Measurements from ENCODE around the gene MTPN.

The MTPN gene

DNA sequence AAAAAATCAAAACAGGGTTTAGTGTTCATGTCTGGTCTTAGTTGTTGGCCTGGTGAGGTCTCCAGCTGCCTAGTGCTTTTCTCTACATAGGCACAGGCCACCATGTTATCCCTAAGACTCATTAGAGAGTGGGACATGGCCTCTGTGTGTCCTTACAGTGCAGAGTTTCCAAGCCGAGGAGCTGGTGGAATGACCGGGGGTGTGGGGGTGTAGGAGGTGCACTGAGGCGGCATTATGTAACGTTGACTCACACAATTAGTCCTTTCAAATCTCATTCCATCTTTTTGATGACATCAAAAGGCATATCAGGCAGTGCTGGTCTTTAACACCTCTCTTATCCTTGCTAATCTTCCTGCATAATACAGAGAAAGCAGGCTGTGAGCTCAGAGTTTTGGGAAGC lies 71.3 kb downstream of the MTPN start:
- Histone ChIP-seq H3K4me3 (replicated peaks; ENCODE audit: low read depth, low read length) (no peak overlapping the region), H3K36me3 (ENCODE audit: control insufficient read depth, insufficient read depth, low read length) (no peaks in the 10 kb centered on the region), H3K27me3 (replicated peaks; ENCODE audit: control insufficient read depth, insufficient read depth, low read length) (no peaks in the 10 kb centered on the region)
- TF ChIP-seq, protein P1, sequence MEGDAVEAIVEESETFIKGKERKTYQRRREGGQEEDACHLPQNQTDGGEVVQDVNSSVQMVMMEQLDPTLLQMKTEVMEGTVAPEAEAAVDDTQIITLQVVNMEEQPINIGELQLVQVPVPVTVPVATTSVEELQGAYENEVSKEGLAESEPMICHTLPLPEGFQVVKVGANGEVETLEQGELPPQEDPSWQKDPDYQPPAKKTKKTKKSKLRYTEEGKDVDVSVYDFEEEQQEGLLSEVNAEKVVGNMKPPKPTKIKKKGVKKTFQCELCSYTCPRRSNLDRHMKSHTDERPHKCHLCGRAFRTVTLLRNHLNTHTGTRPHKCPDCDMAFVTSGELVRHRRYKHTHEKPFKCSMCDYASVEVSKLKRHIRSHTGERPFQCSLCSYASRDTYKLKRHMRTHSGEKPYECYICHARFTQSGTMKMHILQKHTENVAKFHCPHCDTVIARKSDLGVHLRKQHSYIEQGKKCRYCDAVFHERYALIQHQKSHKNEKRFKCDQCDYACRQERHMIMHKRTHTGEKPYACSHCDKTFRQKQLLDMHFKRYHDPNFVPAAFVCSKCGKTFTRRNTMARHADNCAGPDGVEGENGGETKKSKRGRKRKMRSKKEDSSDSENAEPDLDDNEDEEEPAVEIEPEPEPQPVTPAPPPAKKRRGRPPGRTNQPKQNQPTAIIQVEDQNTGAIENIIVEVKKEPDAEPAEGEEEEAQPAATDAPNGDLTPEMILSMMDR (IDR thresholded peaks at IDR 0.05; ENCODE audit: insufficient read depth, low read length, poor library complexity, severe bottlenecking) = no peak
- DNase-seq (ENCODE audit: extremely low read depth, insufficient read length) = no peak

DNA sequence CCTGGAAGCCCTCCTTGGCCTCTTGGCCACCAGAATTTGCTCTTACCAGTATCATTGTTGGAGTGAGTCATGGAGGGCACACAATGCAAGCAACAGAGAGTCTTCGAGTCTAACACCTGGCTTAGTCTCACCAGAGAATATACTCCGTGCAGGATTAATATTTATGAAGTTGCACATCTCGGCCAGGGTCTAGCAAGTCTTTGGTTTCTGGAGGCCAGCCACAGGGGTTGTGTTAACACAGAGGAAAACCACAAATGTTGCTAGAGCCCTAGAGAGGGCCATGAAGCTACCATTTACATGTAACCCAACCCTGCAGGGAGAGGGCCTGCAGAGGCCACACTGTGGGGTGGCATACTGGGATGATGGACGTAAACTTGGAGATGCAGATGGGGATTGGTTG lies 71.8 kb downstream of the MTPN start:
- TF ChIP-seq, protein P1 (IDR thresholded peaks at IDR 0.05; ENCODE audit: insufficient read depth, low read length, poor library complexity, severe bottlenecking) = no peak
- no peaks in the 10 kb centered on the region for H3K36me3 ChIP-seq (ENCODE audit: control insufficient read depth, insufficient read depth, low read length)
- no peak for DNase-seq (ENCODE audit: extremely low read depth, insufficient read length)
- no peaks in the 10 kb centered on the region for H3K27me3 ChIP-seq (replicated peaks; ENCODE audit: control insufficient read depth, insufficient read depth, low read length)
- H3K4me3 ChIP-seq (replicated peaks; ENCODE audit: low read depth, low read length) = no peak overlapping the region

DNA sequence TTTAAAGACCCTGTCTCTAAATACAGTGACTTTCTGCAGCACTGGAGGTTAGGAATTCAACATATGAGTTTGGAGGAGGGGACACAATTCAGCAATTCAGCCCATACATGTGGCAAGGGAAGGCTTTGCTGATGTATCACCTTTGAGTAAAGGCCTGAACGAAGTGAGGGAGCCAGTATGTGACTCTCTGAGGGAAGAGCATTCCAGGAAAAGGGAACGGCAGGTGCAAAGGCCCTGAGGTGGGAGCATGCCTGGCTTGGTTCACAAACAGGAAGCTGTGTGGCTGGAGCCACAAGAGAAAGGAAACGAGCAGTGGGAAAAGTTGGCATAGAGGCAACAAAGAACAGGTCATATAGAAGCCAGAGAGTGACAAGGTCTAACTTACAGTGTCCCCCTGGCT lies 72.9 kb downstream of the MTPN start:
- no peak overlapping the region for H3K4me3 ChIP-seq (replicated peaks; ENCODE audit: low read depth, low read length)
- TF ChIP-seq, protein P1 (IDR thresholded peaks at IDR 0.05; ENCODE audit: insufficient read depth, low read length, poor library complexity, severe bottlenecking) = no peak
- no peaks in the 10 kb centered on the region for H3K27me3 ChIP-seq (replicated peaks; ENCODE audit: control insufficient read depth, insufficient read depth, low read length)
- no peaks in the 10 kb centered on the region for H3K36me3 ChIP-seq (ENCODE audit: control insufficient read depth, insufficient read depth, low read length)
- no peak for DNase-seq (ENCODE audit: extremely low read depth, insufficient read length)

DNA sequence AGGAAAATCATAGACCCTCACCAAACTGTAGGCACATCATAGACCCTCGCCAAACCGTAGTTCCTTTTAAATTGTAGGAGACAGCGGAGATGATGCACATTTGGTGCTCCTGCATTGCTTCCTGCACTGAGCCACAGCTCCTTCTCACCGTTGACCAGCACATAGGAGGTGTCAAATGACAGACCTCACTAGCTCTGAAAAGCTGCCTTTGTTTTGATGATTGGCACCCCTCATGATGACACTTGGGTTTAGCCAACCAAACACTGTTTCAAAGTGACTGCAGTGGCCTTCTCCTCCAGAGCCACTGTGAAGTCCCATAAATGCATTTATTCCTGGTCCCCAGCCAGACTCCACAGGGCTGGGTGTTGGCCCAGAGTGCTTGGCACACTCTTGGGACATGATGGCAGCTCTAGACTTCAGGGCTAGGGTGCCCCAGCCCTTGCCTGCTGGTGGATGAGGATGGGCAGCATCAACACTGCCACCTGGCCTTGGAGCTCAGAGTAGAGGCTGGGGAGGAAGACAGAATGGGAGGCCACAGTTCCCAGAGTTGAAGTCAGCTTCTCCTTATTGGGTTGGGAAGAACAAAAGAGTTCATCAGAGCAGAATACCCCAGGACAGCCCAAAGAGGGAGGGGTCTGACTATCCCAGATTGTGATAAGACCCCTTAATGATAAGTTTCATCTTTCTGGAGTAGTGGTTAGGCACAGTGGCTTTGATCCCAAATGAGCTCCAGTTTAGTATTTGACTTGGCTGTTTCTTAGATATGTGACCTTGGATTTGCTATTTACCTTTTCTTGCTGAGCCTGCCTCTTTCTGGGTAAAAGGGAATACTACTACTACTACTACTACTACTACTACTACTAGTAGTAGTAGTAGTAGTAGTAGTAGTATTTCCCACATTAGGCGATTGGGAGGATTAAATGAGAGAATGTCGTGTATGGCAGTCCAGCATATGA lies 75.3 kb downstream of the MTPN start:
- TF ChIP-seq, protein P1 (IDR thresholded peaks at IDR 0.05; ENCODE audit: insufficient read depth, low read length, poor library complexity, severe bottlenecking) = no peak
- Histone ChIP-seq H3K27me3 (replicated peaks; ENCODE audit: control insufficient read depth, insufficient read depth, low read length) (no peaks in the 10 kb centered on the region), H3K4me3 (replicated peaks; ENCODE audit: low read depth, low read length) (no peak overlapping the region), H3K36me3 (ENCODE audit: control insufficient read depth, insufficient read depth, low read length) (no peaks in the 10 kb centered on the region)
- DNase-seq (ENCODE audit: extremely low read depth, insufficient read length) = no peak

- no peaks in the 10 kb centered on the region for H3K27me3 ChIP-seq (replicated peaks; ENCODE audit: control insufficient read depth, insufficient read depth, low read length)
- DNase-seq (ENCODE audit: extremely low read depth, insufficient read length) = no peak
- no peak overlapping the region for H3K4me3 ChIP-seq (replicated peaks; ENCODE audit: low read depth, low read length)
- no peaks in the 10 kb centered on the region for H3K36me3 ChIP-seq (ENCODE audit: control insufficient read depth, insufficient read depth, low read length)
- TF ChIP-seq, protein P1 (IDR thresholded peaks at IDR 0.05; ENCODE audit: insufficient read depth, low read length, poor library complexity, severe bottlenecking) = no peak
Measured at GRCh38 chr7:135900065-135900546, 77.1 kb downstream of the MTPN start.
